ENCODE results near the gene METTL26.

DNA sequence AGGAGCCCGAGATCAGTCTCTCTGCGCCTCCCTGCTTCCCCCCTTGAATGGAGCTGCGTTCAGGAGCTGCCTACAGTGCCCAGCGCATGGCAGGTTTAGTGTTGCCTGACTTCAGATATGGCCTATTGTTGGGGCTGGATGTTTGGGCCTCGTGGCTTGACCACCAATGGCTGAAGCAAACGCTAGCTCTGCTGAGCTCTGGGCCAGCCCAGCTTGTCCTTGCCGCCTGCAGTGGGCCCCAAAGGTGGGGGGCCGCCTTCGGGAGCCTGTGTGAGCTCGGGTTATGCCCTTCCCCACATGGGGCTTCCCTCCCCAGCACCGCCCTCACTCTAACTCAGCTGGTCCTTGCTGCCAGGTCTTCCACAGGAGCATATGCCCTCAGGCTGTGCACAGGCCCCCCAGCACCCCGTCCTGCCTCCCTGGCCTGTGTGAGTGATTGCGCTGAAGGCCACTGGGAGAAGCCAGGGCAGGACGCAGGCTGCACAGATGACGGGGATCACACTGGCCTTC lies 2.0 kb upstream of the METTL26 start:
- TF ChIP-seq POLR2AphosphoS5 (IDR thresholded peaks at IDR 0.05; ENCODE audit: low read depth), result no peak
- TF ChIP-seq, protein P1, sequence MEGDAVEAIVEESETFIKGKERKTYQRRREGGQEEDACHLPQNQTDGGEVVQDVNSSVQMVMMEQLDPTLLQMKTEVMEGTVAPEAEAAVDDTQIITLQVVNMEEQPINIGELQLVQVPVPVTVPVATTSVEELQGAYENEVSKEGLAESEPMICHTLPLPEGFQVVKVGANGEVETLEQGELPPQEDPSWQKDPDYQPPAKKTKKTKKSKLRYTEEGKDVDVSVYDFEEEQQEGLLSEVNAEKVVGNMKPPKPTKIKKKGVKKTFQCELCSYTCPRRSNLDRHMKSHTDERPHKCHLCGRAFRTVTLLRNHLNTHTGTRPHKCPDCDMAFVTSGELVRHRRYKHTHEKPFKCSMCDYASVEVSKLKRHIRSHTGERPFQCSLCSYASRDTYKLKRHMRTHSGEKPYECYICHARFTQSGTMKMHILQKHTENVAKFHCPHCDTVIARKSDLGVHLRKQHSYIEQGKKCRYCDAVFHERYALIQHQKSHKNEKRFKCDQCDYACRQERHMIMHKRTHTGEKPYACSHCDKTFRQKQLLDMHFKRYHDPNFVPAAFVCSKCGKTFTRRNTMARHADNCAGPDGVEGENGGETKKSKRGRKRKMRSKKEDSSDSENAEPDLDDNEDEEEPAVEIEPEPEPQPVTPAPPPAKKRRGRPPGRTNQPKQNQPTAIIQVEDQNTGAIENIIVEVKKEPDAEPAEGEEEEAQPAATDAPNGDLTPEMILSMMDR (IDR thresholded peaks at IDR 0.05; ENCODE audit: insufficient read depth, low read length), result no peak
- no peak for TF ChIP-seq GABPA (IDR thresholded peaks at IDR 0.05; ENCODE audit: low read depth)
- TF ChIP-seq, protein P2, sequence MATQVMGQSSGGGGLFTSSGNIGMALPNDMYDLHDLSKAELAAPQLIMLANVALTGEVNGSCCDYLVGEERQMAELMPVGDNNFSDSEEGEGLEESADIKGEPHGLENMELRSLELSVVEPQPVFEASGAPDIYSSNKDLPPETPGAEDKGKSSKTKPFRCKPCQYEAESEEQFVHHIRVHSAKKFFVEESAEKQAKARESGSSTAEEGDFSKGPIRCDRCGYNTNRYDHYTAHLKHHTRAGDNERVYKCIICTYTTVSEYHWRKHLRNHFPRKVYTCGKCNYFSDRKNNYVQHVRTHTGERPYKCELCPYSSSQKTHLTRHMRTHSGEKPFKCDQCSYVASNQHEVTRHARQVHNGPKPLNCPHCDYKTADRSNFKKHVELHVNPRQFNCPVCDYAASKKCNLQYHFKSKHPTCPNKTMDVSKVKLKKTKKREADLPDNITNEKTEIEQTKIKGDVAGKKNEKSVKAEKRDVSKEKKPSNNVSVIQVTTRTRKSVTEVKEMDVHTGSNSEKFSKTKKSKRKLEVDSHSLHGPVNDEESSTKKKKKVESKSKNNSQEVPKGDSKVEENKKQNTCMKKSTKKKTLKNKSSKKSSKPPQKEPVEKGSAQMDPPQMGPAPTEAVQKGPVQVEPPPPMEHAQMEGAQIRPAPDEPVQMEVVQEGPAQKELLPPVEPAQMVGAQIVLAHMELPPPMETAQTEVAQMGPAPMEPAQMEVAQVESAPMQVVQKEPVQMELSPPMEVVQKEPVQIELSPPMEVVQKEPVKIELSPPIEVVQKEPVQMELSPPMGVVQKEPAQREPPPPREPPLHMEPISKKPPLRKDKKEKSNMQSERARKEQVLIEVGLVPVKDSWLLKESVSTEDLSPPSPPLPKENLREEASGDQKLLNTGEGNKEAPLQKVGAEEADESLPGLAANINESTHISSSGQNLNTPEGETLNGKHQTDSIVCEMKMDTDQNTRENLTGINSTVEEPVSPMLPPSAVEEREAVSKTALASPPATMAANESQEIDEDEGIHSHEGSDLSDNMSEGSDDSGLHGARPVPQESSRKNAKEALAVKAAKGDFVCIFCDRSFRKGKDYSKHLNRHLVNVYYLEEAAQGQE (IDR thresholded peaks at IDR 0.05; ENCODE audit: insufficient replicate concordance, low read depth), result no peak
